Measurements from ENCODE around the gene GPATCH2.

GPATCH2 gene

DNA sequence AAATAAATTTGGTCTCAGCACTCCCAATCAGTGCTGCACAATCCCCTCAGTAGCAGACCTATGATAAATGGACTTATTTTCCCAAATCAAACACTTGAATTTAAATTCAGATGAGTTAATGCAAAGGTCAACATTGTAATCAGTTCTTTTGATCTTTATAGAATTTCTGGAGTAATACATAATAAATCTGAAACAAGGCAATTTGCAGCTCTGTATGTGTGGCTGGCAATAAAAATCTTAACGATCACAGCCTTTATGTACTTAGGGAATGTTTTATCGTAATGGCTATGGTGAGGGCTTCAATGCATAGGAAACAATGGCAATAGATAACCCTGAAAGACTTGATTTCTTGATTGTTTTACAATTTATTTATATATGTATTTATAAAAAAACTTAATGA is 91.4 kb downstream of the GPATCH2 start:
- Histone ChIP-seq H3K27me3 (no peaks in the 10 kb centered on the region), H3K27ac (no peak overlapping the region), H3K4me3 (ENCODE audit: low read depth in 1 of 2, low read length in 1 of 2) (no peak overlapping the region), H3K36me3 (no peaks in the 10 kb centered on the region), H3K9me3 (no peaks in the 10 kb centered on the region), H3K4me1 (ENCODE audit: control insufficient read depth in 1 of 2, insufficient read depth in 1 of 2, low read depth in 1 of 2, low read length in 1 of 2) (no peaks in the 10 kb centered on the region)
- TF ChIP-seq, protein P1, sequence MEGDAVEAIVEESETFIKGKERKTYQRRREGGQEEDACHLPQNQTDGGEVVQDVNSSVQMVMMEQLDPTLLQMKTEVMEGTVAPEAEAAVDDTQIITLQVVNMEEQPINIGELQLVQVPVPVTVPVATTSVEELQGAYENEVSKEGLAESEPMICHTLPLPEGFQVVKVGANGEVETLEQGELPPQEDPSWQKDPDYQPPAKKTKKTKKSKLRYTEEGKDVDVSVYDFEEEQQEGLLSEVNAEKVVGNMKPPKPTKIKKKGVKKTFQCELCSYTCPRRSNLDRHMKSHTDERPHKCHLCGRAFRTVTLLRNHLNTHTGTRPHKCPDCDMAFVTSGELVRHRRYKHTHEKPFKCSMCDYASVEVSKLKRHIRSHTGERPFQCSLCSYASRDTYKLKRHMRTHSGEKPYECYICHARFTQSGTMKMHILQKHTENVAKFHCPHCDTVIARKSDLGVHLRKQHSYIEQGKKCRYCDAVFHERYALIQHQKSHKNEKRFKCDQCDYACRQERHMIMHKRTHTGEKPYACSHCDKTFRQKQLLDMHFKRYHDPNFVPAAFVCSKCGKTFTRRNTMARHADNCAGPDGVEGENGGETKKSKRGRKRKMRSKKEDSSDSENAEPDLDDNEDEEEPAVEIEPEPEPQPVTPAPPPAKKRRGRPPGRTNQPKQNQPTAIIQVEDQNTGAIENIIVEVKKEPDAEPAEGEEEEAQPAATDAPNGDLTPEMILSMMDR (IDR thresholded peaks at IDR 0.05), result no peak

DNA sequence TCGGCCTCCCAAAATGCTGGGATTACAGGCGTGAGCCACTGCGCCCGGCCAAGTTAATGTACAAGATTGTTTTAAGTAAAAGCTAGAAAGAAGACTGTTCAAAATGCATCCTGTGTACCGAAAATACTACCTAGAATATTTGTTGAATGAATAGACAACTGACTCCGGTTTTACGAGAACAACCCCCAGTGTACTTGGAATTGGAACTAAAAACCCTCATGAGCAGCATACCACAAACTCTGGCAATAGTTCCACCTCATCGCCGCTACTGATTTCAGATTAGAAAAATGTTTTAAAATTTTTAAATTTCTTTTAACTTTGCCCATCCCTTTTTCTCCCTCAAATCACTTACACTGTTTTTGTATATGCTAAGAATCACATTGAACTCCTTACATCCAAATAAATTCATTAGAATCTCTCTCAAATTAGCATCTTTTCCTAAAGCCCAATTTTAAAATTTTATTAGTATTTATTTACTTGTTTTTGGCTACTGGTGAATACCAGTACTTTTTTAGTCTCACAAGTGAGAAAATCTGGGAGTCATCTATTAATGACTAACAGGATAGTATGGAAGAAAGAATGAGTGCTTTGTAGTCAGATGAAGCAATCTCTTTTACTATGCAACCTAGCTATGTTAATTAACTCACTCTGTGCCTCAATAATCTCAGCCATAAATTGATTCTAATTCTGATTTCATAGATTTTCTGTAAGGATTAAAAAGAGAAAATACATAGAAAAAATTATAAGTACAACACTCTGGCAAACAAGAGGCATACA is 95.1 kb downstream of the GPATCH2 start:
- H3K27me3 ChIP-seq, result no peaks in the 10 kb centered on the region
- no peak overlapping the region for H3K27ac ChIP-seq
- no peaks in the 10 kb centered on the region for H3K9me3 ChIP-seq
- no peak overlapping the region for H3K4me3 ChIP-seq (ENCODE audit: low read depth in 1 of 2, low read length in 1 of 2)
- TF ChIP-seq, protein P1 (IDR thresholded peaks at IDR 0.05), result no peak
- no peaks in the 10 kb centered on the region for H3K36me3 ChIP-seq
- H3K4me1 ChIP-seq (ENCODE audit: control insufficient read depth in 1 of 2, insufficient read depth in 1 of 2, low read depth in 1 of 2, low read length in 1 of 2), result no peaks in the 10 kb centered on the region

DNA sequence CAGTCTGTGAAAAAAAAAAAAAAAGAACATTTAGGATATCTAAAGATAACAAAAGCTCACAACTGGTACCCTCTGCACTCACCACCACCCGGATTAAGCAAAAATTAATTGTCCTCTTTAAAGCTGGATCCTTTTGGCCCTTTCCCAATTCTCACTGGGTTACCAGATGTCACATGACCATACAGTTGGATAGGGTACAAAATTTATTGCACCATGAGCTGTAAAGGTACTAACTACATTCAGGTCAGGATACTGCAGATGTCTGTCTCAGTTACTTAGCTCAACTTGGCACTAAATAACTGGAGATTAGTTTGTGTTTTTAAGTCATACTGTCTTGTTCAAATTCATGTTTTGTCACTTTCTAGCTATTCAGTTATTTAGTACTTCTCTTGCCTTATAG is 96.3 kb downstream of the GPATCH2 start:
- TF ChIP-seq, protein P1 (IDR thresholded peaks at IDR 0.05), result no peak
- no peaks in the 10 kb centered on the region for H3K27me3 ChIP-seq
- H3K36me3 ChIP-seq, result no peaks in the 10 kb centered on the region
- H3K4me1 ChIP-seq (ENCODE audit: control insufficient read depth in 1 of 2, insufficient read depth in 1 of 2, low read depth in 1 of 2, low read length in 1 of 2), result no peaks in the 10 kb centered on the region
- no peak overlapping the region for H3K27ac ChIP-seq
- H3K4me3 ChIP-seq (ENCODE audit: low read depth in 1 of 2, low read length in 1 of 2), result no peak overlapping the region
- H3K9me3 ChIP-seq, result no peaks in the 10 kb centered on the region

DNA sequence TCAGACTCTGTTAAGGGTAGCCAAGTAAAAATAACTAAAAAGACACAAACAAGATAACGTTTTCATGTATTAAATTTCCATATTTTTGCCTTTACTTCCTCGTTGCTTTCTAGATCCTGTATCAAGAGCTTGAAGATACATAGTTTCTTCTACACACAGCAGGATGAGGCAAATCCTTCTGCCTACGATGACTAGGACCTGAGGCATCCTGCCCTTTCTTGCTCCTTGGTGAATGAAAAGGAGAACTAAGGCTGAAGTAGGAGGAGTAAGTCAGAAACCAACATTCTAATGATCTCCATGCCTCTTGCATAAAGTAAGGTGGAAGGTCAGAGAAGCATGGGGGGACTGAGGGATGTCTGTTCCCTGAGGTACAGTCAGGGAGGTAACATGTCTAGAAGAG is 102.6 kb downstream of the GPATCH2 start:
- no peak overlapping the region for H3K27ac ChIP-seq
- no peaks in the 10 kb centered on the region for H3K36me3 ChIP-seq

DNA sequence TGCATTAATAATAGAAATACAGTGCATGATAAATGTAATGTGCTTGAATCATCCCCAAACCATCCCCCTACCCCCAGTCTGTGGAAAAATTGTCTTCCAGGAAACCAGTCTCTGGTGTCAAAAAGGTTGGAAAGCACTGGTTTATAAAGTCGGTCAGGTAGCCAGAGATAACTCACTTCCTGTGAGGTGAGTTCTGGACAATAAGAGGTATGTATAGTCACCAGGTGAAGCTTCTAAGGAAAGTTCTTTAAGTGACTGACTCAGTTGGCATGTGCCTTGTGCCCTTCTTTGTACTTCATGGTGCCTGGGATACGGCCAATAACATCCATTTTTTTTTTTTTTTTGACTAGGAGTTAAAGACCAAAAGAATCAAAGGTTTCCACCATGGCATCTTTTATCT is 103.7 kb downstream of the GPATCH2 start:
- Histone ChIP-seq H3K36me3 (no peaks in the 10 kb centered on the region), H3K27ac (no peak overlapping the region), H3K27me3 (no peaks in the 10 kb centered on the region), H3K9me3 (no peaks in the 10 kb centered on the region), H3K4me3 (ENCODE audit: low read depth in 1 of 2, low read length in 1 of 2) (no peak overlapping the region), H3K4me1 (ENCODE audit: control insufficient read depth in 1 of 2, insufficient read depth in 1 of 2, low read depth in 1 of 2, low read length in 1 of 2) (no peaks in the 10 kb centered on the region)
- TF ChIP-seq, protein P1 (IDR thresholded peaks at IDR 0.05), result no peak

More for the DNA sequence above, 102.6 kb downstream of the GPATCH2 start:
- no peak overlapping the region for H3K4me3 ChIP-seq (ENCODE audit: low read depth in 1 of 2, low read length in 1 of 2)
- H3K27me3 ChIP-seq, result no peaks in the 10 kb centered on the region
- TF ChIP-seq, protein P1 (IDR thresholded peaks at IDR 0.05), result no peak
- H3K4me1 ChIP-seq (ENCODE audit: control insufficient read depth in 1 of 2, insufficient read depth in 1 of 2, low read depth in 1 of 2, low read length in 1 of 2), result no peaks in the 10 kb centered on the region
- H3K9me3 ChIP-seq, result no peaks in the 10 kb centered on the region
